Stomach (tissue), 9 donors: ENCODE data around the gene ZNF391. TPM values are rescaled to one million over a fixed set of nuclear protein-coding genes. Genes with fewer than 3 reads are reported as not detected.
"Not testable (repeated sequence)": the region's sequence is repeated elsewhere in the genome, so short reads cannot be mapped to it uniquely, and the experiment has no call there.

ENCODE experiments used
- DNase-seq, 2 donors: peaks; one replicate each; pipeline versions ENCODE4 v3.0.0 to v3.0.0-alpha.2; 2013 to 2019
- H3K27ac ChIP-seq, 5 donors: fragments of 200-600 bp in 4 of 5; sonication (generic) in 4 of 5; one replicate each; pipeline ENCODE4 v1.5.1; 2013 to 2019; ENCODE audit warnings: mild to moderate bottlenecking in 1 of 5, moderate library complexity in 1 of 5
- H3K27me3 ChIP-seq, 3 donors: fragments of 200-600 bp; sonication (generic); one replicate each; pipeline ENCODE4 v1.5.1; 2017 to 2019; ENCODE audit warnings: mixed run types in 1 of 3
- H3K36me3 ChIP-seq, 4 donors: fragments of 200-600 bp; sonication (generic); 1 replicate in 3 of 4; 2 replicates in 1 of 4; pipeline ENCODE4 v1.5.1; 2016 to 2019
- H3K4me1 ChIP-seq, 4 donors: fragments of 200-600 bp; sonication (generic); one replicate each; pipeline ENCODE4 v1.5.1; 2016 to 2019
- H3K4me3 ChIP-seq, 4 donors: fragments of 200-600 bp; sonication (generic) in 3 of 4; one replicate each; pipeline ENCODE4 v1.5.1; 2016 to 2019; ENCODE audit warnings: mild to moderate bottlenecking in 1 of 4
- H3K9me3 ChIP-seq, 4 donors: fragments of 200-600 bp; sonication (generic); one replicate each; pipeline ENCODE4 v1.5.1; 2016 to 2019
- CTCF ChIP-seq, 7 experiments: fragments of 450-650 bp in 4 of 7; fragments of 200-600 bp in 3 of 7; sonication (generic) in 3 of 7; IDR thresholded peaks; one replicate each; pipeline ENCODE4 v1.5.1; 2016 to 2019; ENCODE audit warnings: antibody characterized with exemption in 7 of 7, control low read depth in 2 of 7, mild to moderate bottlenecking in 1 of 7
- EP300 ChIP-seq: sonication (generic); formaldehyde crosslinking; IDR thresholded peaks from one replicate; pipeline ENCODE4 v1.6.1; 2017; ENCODE audit warnings: antibody characterized with exemption
- POLR2A ChIP-seq, 4 donors: fragments of 450-650 bp; IDR thresholded peaks; one replicate each; pipeline ENCODE4 v1.6.1; 2016; ENCODE audit warnings: antibody characterized with exemption in 4 of 4, control low read depth in 2 of 4, mild to moderate bottlenecking in 1 of 4, moderate library complexity in 1 of 4
- POLR2AphosphoS5 ChIP-seq, 3 donors: sonication (generic); formaldehyde crosslinking; IDR thresholded peaks; one replicate each; pipeline ENCODE4 v1.6.1; 2016; ENCODE audit warnings: antibody characterized with exemption in 3 of 3
- WGBS, 5 donors: extraction: QIAGEN DNeasy Blood & Tissue Kit in 3 of 5; methylation state at CpG; one replicate each; pipeline versions ENCODE4 v1.1.5 to v1.1.7; 2013 to 2018; 5-methylcytosine and 5-hydroxymethylcytosine counted together
- intact Hi-C: fragments of 100-400 bp; cut with DNase I; formaldehyde crosslinking; loops from one replicate; pipeline ENCODE4 v1.15.1; 2023; ENCODE audit warnings: low total_unique reads
- polyA plus RNA-seq, 3 donors: library from polyadenylated mRNA; stranded (reverse); fragments of 200-250 nt; gene quantifications; one replicate each; pipeline ENCODE4 v1.2.3, GENCODE V29; 2013
- total RNA-seq, 5 donors: library from RNA; depleted of rRNA; stranded (reverse); fragments of >200 nt; gene quantifications; one replicate each; pipeline versions ENCODE4 v1.1.0 to v1.2.3, GENCODE V29; 2014 to 2016
- donor health status: healthy with polysubstance abuse.
- donor health status: Bipolar disorder and iron deficiency.
- donor health status: healthy.

Gene ZNF391
- total and polyA plus RNA-seq, 8 donors, result under 0.01 to 1.9 (median 0.82) TPM

DNA sequence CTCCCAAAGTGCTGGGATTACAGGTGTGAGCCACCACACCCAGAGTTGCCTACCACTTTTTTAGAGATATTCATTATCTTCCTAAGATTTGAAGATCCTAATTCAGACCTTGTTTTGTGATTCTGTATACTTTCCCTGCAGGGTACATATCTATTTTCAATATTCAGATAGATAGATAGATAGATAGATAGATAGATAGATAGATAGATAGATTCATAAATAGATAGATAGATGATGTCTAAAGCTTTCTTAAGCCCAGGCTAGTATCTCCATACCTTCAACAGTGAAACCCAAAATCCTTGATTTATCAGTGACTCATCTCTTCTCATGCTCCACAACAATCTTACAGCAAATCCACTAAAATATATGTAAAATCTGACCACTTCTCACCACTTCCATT lies 30.8 kb downstream of the ZNF391 start:
- H3K4me3 ChIP-seq, result no peak overlapping the region
- DNase-seq, result no peak
- H3K27me3 ChIP-seq, result no peaks in the 10 kb centered on the region
- no peak overlapping the region for H3K27ac ChIP-seq
- TF ChIP-seq EP300, result no peak
- TF ChIP-seq POLR2A (IDR thresholded peaks at IDR 0.05), result no peak
- TF ChIP-seq CTCF (IDR thresholded peaks at IDR 0.05), result no peak
- TF ChIP-seq POLR2AphosphoS5 (IDR thresholded peaks at IDR 0.05), result no peak
- H3K4me1 ChIP-seq, result no peaks in the 10 kb centered on the region
- intact Hi-C loops, result no loop called here
- no peaks in the 10 kb centered on the region for H3K36me3 ChIP-seq
- H3K9me3 ChIP-seq, result peaks cover 0 to 10% (median 7%) of the 10 kb centered on the region in 4 donors

- no peak overlapping the region for H3K4me3 ChIP-seq
- TF ChIP-seq POLR2AphosphoS5 (IDR thresholded peaks at IDR 0.05), result no peak
- no peak overlapping the region for H3K27ac ChIP-seq
- no peaks in the 10 kb centered on the region for H3K36me3 ChIP-seq
- H3K27me3 ChIP-seq, result no peaks in the 10 kb centered on the region
- no peaks in the 10 kb centered on the region for H3K4me1 ChIP-seq
- DNase-seq, result peak in 1 of 2 donors; percentile 47
- intact Hi-C loops, result no loop called here
- 54 to 63% (median 62%) methylated on average over 32 of the region's 32 CpGs for WGBS, 5 donors
- H3K9me3 ChIP-seq, result peaks cover 0 to 13% (median 9%) of the 10 kb centered on the region in 4 donors
These were observed 34.2 kb downstream of the ZNF391 start for GRCh38 chr6:27422651-27423332.

DNA sequence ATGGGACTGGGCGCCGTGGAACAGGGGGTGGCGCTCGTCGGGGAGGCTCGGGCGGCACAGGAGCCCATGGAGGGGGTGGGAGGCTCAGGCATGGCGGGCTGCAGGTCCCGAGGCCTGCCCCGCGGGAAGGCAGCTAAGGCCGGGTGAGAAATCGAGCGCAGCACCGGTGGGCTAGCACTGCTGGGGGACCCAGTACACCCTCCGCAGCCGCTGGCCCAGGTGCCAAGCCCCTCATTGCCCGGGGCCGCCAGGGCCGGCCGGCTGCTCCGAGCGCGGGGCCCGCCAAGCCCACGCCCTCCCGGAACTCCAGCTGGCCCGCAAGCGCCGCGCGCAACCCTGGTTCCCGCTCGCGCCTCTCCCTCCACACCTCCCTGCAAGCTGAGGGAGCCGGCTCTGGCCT lies 36.3 kb downstream of the ZNF391 start:
- WGBS, 5 donors, result 85 to 92% (median 86%) methylated on average over 17 to 36 of the region's 36 CpGs
- peaks cover 0 to 22% (median 9%) of the 10 kb centered on the region in 4 donors for H3K9me3 ChIP-seq
- H3K27me3 ChIP-seq, H3K27ac ChIP-seq, H3K4me3 ChIP-seq, intact Hi-C loops, H3K36me3 ChIP-seq, H3K4me1 ChIP-seq, DNase-seq: not testable (repeated sequence)

DNA sequence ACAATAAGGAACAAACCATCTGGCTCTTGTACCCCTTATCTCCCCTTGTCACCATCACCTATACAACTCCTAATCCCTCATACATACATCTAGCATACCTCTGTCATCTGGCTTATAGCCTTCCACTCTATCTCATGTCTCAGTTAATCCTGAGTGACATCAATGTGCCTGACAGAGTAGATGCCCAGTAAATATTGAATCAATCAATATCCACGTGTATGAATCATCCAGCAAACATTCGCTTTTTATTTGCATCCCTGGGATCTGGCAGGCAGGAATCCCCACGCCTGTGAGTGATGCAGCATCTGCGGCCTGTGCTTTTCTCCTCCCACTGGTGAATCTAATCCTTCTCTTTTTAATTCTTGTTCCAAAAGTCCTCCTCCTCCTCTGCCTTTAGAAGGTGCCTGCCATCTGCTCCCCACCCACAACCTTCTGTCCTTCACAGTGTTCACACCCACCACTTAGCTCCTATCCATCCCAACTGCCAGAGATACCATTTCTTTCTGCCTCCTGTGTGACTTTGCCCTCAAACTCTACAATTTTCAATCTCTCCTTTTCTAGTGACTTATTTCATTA lies 37.6 kb downstream of the ZNF391 start:
- H3K4me1 ChIP-seq, result no peaks in the 10 kb centered on the region
- no peaks in the 10 kb centered on the region for H3K36me3 ChIP-seq
- H3K9me3 ChIP-seq, result peaks cover 3 to 34% (median 12%) of the 10 kb centered on the region in 4 donors
- no peak overlapping the region for H3K27ac ChIP-seq
- 51 to 75% (median 61%) methylated on average over 4 of the region's 4 CpGs for WGBS, 5 donors
- H3K27me3 ChIP-seq, result no peaks in the 10 kb centered on the region
- TF ChIP-seq POLR2AphosphoS5 (IDR thresholded peaks at IDR 0.05) (no peak), EP300 (no peak), POLR2A (IDR thresholded peaks at IDR 0.05) (no peak), CTCF (IDR thresholded peaks at IDR 0.05) (no peak)
- H3K4me3 ChIP-seq, result no peak overlapping the region
- intact Hi-C loops, result no loop called here
- no peak for DNase-seq

- Histone ChIP-seq H3K36me3 (no peaks in the 10 kb centered on the region), H3K27ac (no peak overlapping the region), H3K4me1 (no peaks in the 10 kb centered on the region), H3K9me3 (peaks cover 3 to 37% (median 12%) of the 10 kb centered on the region in 4 donors), H3K4me3 (no peak overlapping the region), H3K27me3 (no peaks in the 10 kb centered on the region)
- intact Hi-C loops, result no loop called here
- 81 to 85% (median 83%) methylated on average over 4 of the region's 4 CpGs for WGBS, 5 donors
- DNase-seq, result no peak
- TF ChIP-seq POLR2AphosphoS5 (IDR thresholded peaks at IDR 0.05) (no peak), POLR2A (IDR thresholded peaks at IDR 0.05) (no peak), EP300 (no peak), CTCF (IDR thresholded peaks at IDR 0.05) (no peak)
These were observed 39.9 kb downstream of the ZNF391 start for GRCh38 chr6:27428502-27428901.
